ENCODE data around the gene TTC38. TPM values are rescaled to one million over a fixed set of nuclear protein-coding genes. Genes with fewer than 3 reads are reported as not detected.

Gene TTC38
- total RNA-seq, 4 donors from 2014 or later: 21.8 to 61.8 (median 33.3) TPM

DNA sequence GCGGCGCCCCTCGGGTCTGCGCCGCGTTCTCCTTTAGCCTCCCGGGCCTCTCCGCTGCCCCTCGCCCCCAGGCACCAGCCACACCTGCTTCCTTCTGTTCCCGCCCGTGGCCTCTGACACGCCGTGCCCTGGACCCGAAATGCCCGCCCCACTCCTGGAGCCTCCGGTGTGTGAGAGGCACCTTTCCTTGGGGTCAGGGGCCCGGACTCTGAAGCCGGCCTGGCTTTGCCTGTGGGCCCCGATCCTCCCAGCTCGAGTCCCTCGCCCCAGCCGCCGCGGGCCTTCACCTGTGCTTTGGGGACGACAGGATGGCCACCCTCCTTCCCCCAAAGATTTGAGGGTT, 17.1 kb upstream of the TTC38 start:
- peaks cover 0 to 48% (median 11%) of the 10 kb centered on the region in 3 donors for H3K4me1 ChIP-seq
- no peaks in the 10 kb centered on the region for H3K9me3 ChIP-seq
- TF ChIP-seq POLR2A (IDR thresholded peaks at IDR 0.05): no peak
- TF ChIP-seq, protein P1, sequence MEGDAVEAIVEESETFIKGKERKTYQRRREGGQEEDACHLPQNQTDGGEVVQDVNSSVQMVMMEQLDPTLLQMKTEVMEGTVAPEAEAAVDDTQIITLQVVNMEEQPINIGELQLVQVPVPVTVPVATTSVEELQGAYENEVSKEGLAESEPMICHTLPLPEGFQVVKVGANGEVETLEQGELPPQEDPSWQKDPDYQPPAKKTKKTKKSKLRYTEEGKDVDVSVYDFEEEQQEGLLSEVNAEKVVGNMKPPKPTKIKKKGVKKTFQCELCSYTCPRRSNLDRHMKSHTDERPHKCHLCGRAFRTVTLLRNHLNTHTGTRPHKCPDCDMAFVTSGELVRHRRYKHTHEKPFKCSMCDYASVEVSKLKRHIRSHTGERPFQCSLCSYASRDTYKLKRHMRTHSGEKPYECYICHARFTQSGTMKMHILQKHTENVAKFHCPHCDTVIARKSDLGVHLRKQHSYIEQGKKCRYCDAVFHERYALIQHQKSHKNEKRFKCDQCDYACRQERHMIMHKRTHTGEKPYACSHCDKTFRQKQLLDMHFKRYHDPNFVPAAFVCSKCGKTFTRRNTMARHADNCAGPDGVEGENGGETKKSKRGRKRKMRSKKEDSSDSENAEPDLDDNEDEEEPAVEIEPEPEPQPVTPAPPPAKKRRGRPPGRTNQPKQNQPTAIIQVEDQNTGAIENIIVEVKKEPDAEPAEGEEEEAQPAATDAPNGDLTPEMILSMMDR (IDR thresholded peaks at IDR 0.05): no peak
- whole genome bisulfite sequencing, 2 donors (ENCODE audit: low coverage in 1 of 2): no CpG with 5 or more reads among the region's 25 CpGs
- peak overlapping the region; percentile 36 to 92 (median 85) for H3K27ac ChIP-seq
- no peak for ATAC-seq
- H3K4me3 ChIP-seq: peak overlapping the region; percentile 72 to 75
- H3K27me3 ChIP-seq: no peaks in the 10 kb centered on the region
- H3K36me3 ChIP-seq: peaks cover 0 to 6% of the 10 kb centered on the region in 2 donors

- Histone ChIP-seq H3K4me3 (peak overlapping the region; percentile 72 to 75), H3K27ac (peak overlapping the region in 2 of 4 donors; percentile 91 to 92), H3K36me3 (peaks cover 0 to 6% of the 10 kb centered on the region in 2 donors), H3K9me3 (no peaks in the 10 kb centered on the region), H3K4me1 (peaks cover 0 to 43% (median 11%) of the 10 kb centered on the region in 3 donors), H3K27me3 (no peaks in the 10 kb centered on the region)
- WGBS, 2 donors (ENCODE audit: low coverage in 1 of 2): 81 to 83% methylated on average over 1 to 6 of the region's 7 CpGs
- no peak for ATAC-seq
- no peak for TF ChIP-seq POLR2A (IDR thresholded peaks at IDR 0.05)
- TF ChIP-seq EP300 (IDR thresholded peaks at IDR 0.05): no peak
- TF ChIP-seq, protein P1 (IDR thresholded peaks at IDR 0.05): no peak
- no peak for TF ChIP-seq POLR2AphosphoS5 (IDR thresholded peaks at IDR 0.05)
These were observed 16.5 kb upstream of the TTC38 start for GRCh38 chr22:46251266-46251665.

GRCh38 chr22:46251816-46252380, 15.9 kb upstream of the TTC38 start:
- TF ChIP-seq, protein P1 (IDR thresholded peaks at IDR 0.05): no peak
- TF ChIP-seq POLR2AphosphoS5 (IDR thresholded peaks at IDR 0.05): no peak
- TF ChIP-seq POLR2A (IDR thresholded peaks at IDR 0.05): no peak
- TF ChIP-seq EP300 (IDR thresholded peaks at IDR 0.05): no peak
- Histone ChIP-seq H3K27ac (no peak overlapping the region), H3K27me3 (no peaks in the 10 kb centered on the region), H3K4me1 (peaks cover 0 to 41% (median 11%) of the 10 kb centered on the region in 3 donors), H3K36me3 (peaks cover 0 to 3% of the 10 kb centered on the region in 2 donors), H3K4me3 (no peak overlapping the region), H3K9me3 (no peaks in the 10 kb centered on the region)
- ATAC-seq: no peak
- 84 to 94% methylated on average over 9 of the region's 9 CpGs for WGBS, 2 donors (ENCODE audit: low coverage in 1 of 2)

- TF ChIP-seq, protein P1 (IDR thresholded peaks at IDR 0.05): no peak
- TF ChIP-seq POLR2A (IDR thresholded peaks at IDR 0.05) (no peak), POLR2AphosphoS5 (IDR thresholded peaks at IDR 0.05) (no peak), EP300 (IDR thresholded peaks at IDR 0.05) (no peak)
- WGBS, 2 donors (ENCODE audit: low coverage in 1 of 2): 8 to 57% methylated on average over 4 to 7 of the region's 8 CpGs
- peaks cover 0 to 3% (median 0%) of the 10 kb centered on the region in 3 donors for H3K4me1 ChIP-seq
These were observed 11.3 kb upstream of the TTC38 start for GRCh38 chr22:46256358-46256958.

GRCh38 chr22:46259374-46259773, 8.4 kb upstream of the TTC38 start:
- TF ChIP-seq POLR2AphosphoS5 (IDR thresholded peaks at IDR 0.05) (no peak), POLR2A (IDR thresholded peaks at IDR 0.05) (no peak), EP300 (IDR thresholded peaks at IDR 0.05) (no peak)
- Histone ChIP-seq H3K4me1 (peaks cover 0 to 12% (median 0%) of the 10 kb centered on the region in 3 donors), H3K27me3 (no peaks in the 10 kb centered on the region), H3K9me3 (no peaks in the 10 kb centered on the region), H3K36me3 (no peaks in the 10 kb centered on the region), H3K4me3 (no peak overlapping the region), H3K27ac (no peak overlapping the region)
- 72 to 79% methylated on average over 2 to 12 of the region's 12 CpGs for WGBS, 2 donors (ENCODE audit: low coverage in 1 of 2)
- ATAC-seq: no peak

More at GRCh38 chr22:46256358-46256958, 11.3 kb upstream of the TTC38 start:
- no peak overlapping the region for H3K4me3 ChIP-seq
- no peaks in the 10 kb centered on the region for H3K27me3 ChIP-seq
- no peak overlapping the region for H3K27ac ChIP-seq
- no peaks in the 10 kb centered on the region for H3K36me3 ChIP-seq
- no peaks in the 10 kb centered on the region for H3K9me3 ChIP-seq
- no peak for ATAC-seq
